ENCODE results near the gene FAHD2A. TPM values are rescaled to one million over a fixed set of nuclear protein-coding genes. Genes with fewer than 3 reads are reported as not detected.

The FAHD2A gene
- total and polyA plus RNA-seq, 12 donors: 24.1 to 45.1 (median 39.8) TPM

DNA sequence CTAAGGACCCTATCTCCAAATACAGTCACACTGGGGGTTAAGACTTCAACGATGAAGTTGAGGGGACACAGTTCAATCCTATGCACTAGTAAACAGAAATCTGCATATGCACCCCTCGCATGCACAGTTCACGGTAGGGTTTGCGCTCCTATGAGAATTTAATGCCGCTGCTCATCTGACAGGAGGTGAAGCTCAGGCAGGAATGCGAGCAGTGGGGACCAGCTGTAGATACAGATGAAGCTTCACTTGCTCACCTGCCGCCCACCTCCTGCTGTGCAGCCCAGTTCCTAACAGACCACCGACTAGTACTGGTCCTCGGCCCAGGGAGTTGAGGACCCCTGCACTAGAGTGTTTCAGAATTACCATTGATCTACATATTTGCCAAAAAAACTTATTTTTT, 40.0 kb upstream of the FAHD2A start:
- Histone ChIP-seq H3K4me1 (peaks cover 0 to 5% (median 0%) of the 10 kb centered on the region in 9 donors), H3K36me3 (no peaks in the 10 kb centered on the region), H3K27me3 (no peaks in the 10 kb centered on the region), H3K9me3 (no peaks in the 10 kb centered on the region), H3K27ac (no peak overlapping the region), H3K4me3 (no peak overlapping the region)
- intact Hi-C loops (cut with DNase I): no loop called here
- TF ChIP-seq, protein P1, sequence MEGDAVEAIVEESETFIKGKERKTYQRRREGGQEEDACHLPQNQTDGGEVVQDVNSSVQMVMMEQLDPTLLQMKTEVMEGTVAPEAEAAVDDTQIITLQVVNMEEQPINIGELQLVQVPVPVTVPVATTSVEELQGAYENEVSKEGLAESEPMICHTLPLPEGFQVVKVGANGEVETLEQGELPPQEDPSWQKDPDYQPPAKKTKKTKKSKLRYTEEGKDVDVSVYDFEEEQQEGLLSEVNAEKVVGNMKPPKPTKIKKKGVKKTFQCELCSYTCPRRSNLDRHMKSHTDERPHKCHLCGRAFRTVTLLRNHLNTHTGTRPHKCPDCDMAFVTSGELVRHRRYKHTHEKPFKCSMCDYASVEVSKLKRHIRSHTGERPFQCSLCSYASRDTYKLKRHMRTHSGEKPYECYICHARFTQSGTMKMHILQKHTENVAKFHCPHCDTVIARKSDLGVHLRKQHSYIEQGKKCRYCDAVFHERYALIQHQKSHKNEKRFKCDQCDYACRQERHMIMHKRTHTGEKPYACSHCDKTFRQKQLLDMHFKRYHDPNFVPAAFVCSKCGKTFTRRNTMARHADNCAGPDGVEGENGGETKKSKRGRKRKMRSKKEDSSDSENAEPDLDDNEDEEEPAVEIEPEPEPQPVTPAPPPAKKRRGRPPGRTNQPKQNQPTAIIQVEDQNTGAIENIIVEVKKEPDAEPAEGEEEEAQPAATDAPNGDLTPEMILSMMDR (IDR thresholded peaks at IDR 0.05): no peak
- ATAC-seq (no peak), DNase-seq (no peak)
- WGBS, 2 donors: 85 to 87% methylated on average over 9 of the region's 9 CpGs

DNA sequence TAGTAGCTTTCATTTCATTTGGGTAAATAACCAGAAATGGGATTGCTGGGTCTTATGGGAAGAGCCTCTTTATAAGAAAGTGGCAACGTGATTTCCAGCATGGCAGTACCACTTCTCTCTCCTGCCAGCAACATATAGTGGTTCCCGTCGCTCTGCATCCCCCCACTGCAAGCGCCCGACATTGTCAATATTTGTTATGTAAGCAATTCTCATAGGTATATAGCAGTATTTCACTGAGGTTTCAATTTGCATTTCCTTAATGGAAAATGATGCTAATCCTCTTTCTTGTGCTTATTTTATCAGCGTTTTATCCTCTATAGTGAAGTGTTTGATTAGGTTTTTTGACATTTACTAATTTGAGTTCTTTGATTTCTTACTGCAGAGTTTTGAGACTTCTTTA, 36.0 kb upstream of the FAHD2A start:
- WGBS, 2 donors: 79 to 80% methylated on average over 6 of the region's 6 CpGs
- intact Hi-C loops (cut with DNase I): no loop called here

DNA sequence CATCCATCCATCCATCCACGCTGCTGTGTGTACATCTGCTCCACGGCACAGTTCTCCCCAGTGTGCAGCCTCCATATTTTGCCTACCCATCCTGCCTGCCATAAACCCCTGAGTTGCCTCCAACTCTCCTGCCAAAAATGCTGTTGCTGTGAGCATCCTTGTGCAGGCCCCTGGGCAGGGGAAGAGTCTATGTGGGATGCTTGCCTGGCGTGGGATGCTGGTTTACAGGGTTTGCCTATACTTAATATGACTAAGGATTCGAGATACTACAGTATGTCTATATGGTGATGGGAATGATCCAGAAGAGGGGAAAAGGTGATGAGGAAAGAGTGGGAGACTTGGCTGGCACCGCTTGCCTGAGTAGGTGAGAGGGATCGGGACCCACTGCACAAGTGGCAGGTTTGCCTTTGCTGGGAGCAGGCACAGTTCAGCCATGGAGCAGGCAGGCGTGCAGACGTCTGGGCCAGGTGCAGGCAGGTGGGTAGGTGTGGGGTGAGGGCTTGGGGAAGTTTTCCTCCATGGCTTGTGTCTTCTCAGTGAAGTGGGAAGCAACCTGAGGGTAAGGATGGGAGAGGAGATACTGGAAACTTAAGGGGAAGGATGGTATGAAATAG, 30.2 kb upstream of the FAHD2A start:
- Histone ChIP-seq H3K4me3 (no peak overlapping the region), H3K27ac (no peak overlapping the region), H3K27me3 (no peaks in the 10 kb centered on the region), H3K4me1 (no peaks in the 10 kb centered on the region), H3K9me3 (peaks cover 0 to 17% (median 0%) of the 10 kb centered on the region in 11 donors), H3K36me3 (peaks cover 0 to 4% (median 0%) of the 10 kb centered on the region in 9 donors)
- intact Hi-C loops (cut with DNase I): no loop called here
- DNase-seq: no peak
- ATAC-seq: no peak
- 91 to 94% methylated on average over 8 of the region's 8 CpGs for WGBS, 2 donors
- TF ChIP-seq, protein P1 (IDR thresholded peaks at IDR 0.05): no peak

More for the DNA sequence above, 36.0 kb upstream of the FAHD2A start:
- H3K27ac ChIP-seq: no peak overlapping the region
- no peaks in the 10 kb centered on the region for H3K36me3 ChIP-seq
- H3K27me3 ChIP-seq: no peaks in the 10 kb centered on the region
- TF ChIP-seq, protein P1 (IDR thresholded peaks at IDR 0.05): no peak
- DNase-seq (no peak), ATAC-seq (no peak)
- peaks cover 0 to 17% (median 0%) of the 10 kb centered on the region in 11 donors for H3K9me3 ChIP-seq
- no peak overlapping the region for H3K4me3 ChIP-seq
- no peaks in the 10 kb centered on the region for H3K4me1 ChIP-seq

DNA sequence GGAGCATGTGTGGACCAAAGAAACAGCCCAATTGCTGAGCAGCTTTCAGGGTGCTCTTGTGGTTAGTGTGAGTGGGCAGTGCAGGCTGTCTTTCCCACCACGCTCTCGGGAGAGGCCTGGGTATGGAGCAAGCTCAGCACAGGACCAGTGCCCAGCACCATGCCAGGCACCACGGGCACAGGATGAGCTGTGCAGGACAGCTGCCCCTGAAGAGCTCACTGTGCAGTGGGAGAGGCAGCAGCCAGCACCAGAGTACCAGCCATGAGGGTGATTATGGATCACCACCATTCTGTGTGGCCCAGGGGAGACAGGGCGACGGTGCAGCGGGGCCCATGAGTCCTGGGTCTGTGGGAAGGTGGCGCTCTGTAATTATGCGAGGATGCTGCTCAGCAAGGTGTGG, 29.7 kb upstream of the FAHD2A start:
- Histone ChIP-seq H3K27ac (no peak overlapping the region), H3K4me1 (no peaks in the 10 kb centered on the region), H3K9me3 (peaks cover 0 to 17% (median 0%) of the 10 kb centered on the region in 11 donors), H3K4me3 (no peak overlapping the region), H3K27me3 (no peaks in the 10 kb centered on the region), H3K36me3 (peaks cover 0 to 9% (median 0%) of the 10 kb centered on the region in 9 donors)
- ATAC-seq (no peak), DNase-seq (no peak)
- intact Hi-C loops (cut with DNase I): no loop called here
- WGBS, 2 donors: 90 to 92% methylated on average over 8 of the region's 8 CpGs
- TF ChIP-seq, protein P1 (IDR thresholded peaks at IDR 0.05): no peak
